HG03097 (cell line): ENCODE data around the gene ARSG.

ENCODE experiments used
- ATAC-seq: cut with Tn5 transposase; IDR thresholded peaks from one replicate; pipeline ENCODE4 v1.9.1; 2021; ENCODE audit not compliant: unreplicated experiment, low FRiP score

The ARSG gene

GRCh38 chr17:68461122-68461539 is 169.8 kb downstream of the ARSG start:
- no peak for ATAC-seq

GRCh38 chr17:68461589-68461988 is 170.3 kb downstream of the ARSG start:
- ATAC-seq, result no peak

GRCh38 chr17:68462381-68463210 is 171.3 kb downstream of the ARSG start:
- peak; percentile 42 for ATAC-seq

GRCh38 chr17:68463211-68464019 is 172.1 kb downstream of the ARSG start:
- no peak for ATAC-seq

- no peak for ATAC-seq
Measured at GRCh38 chr17:68468334-68468733, 177.0 kb downstream of the ARSG start.

GRCh38 chr17:68468788-68469187 is 177.5 kb downstream of the ARSG start:
- ATAC-seq, result no peak
